K562 (cell line): Measurements from ENCODE around the gene PLCB3. TPM values are rescaled to one million over a fixed set of nuclear protein-coding genes. Genes with fewer than 3 reads are reported as not detected.

Experiments
- ATF6 ChIP-seq: sonication (generic); formaldehyde crosslinking; IDR thresholded peaks from 2 replicates; pipeline ENCODE4 v1.4.0; 2020; ENCODE audit warnings: mild to moderate bottlenecking, missing genetic modification reagents
- DIDO1 ChIP-seq: fragments of 450-650 bp; IDR thresholded peaks from 2 replicates; pipeline ENCODE4 v1.6.1; 2016; ENCODE audit warnings: low read depth, missing biosample characterization, missing genetic modification characterization
- GTF2F1 ChIP-seq: IDR thresholded peaks from 2 replicates; pipeline ENCODE4 v1.6.1; 2011; ENCODE audit warnings: low read depth, low read length, improper control_type of control experiment
- ID3 ChIP-seq, 2 experiments: fragments of 250-450 bp in 1 of 2; fragments of 450-650 bp in 1 of 2; sonication (Bioruptor Pico) in 1 of 2; IDR thresholded peaks; 2 replicates each; pipeline versions ENCODE4 v1.6.1 to v1.8.0; 2016 to 2021; ENCODE audit warnings: mild to moderate bottlenecking in 2 of 2, moderate library complexity in 2 of 2, missing compliant biosample characterization in 1 of 2, missing genetic modification characterization in 1 of 2
- JUND ChIP-seq, 2 experiments: IDR thresholded peaks; 2 replicates in 1 of 2; 3 replicates in 1 of 2; pipeline ENCODE4 v1.6.1; 2011; ENCODE audit warnings: borderline replicate concordance in 2 of 2, low read depth in 2 of 2, low read length in 2 of 2, improper control_type of control experiment in 1 of 2, missing biosample characterization in 1 of 2, missing genetic modification characterization in 1 of 2, missing genetic modification reagents in 1 of 2
- MCM7 ChIP-seq, 2 experiments: fragments of 450-650 bp; IDR thresholded peaks; 2 replicates each; pipeline ENCODE4 v1.6.1; 2016 to 2018
- MEF2D ChIP-seq: conservative IDR thresholded peaks from 2 replicates; pipeline ENCODE4 v1.6.1; 2016; ENCODE audit warnings: low read depth, missing genetic modification characterization, missing compliant biosample characterization
- MEIS2 ChIP-seq: fragments of 450-650 bp; IDR thresholded peaks from 2 replicates; pipeline ENCODE4 v1.6.1; 2014; ENCODE audit warnings: mild to moderate bottlenecking; ENCODE audit not compliant: partially characterized antibody
- PHF20 ChIP-seq: fragments of 450-650 bp; IDR thresholded peaks from 2 replicates; pipeline ENCODE4 v1.6.1; 2018; ENCODE audit not compliant: partially characterized antibody
- PML ChIP-seq: IDR thresholded peaks from 2 replicates; pipeline ENCODE4 v1.6.1; 2012; ENCODE audit warnings: low read length, inconsistent platforms
- POLR2AphosphoS2 ChIP-seq: IDR thresholded peaks from 2 replicates; pipeline ENCODE4 v1.6.1; 2012; ENCODE audit warnings: low read length, improper control_type of control experiment
- POLR3A ChIP-seq: IDR thresholded peaks from 2 replicates; pipeline ENCODE4 v1.6.1; 2011; ENCODE audit warnings: borderline replicate concordance, mild to moderate bottlenecking, moderate library complexity; ENCODE audit not compliant: insufficient read length, insufficient read depth; ENCODE audit errors: extremely low read depth
- RUNX1 ChIP-seq: sonication (generic); IDR thresholded peaks from 2 replicates; pipeline ENCODE4 v1.6.1; 2016; ENCODE audit warnings: antibody characterized with exemption, low read depth
- STAT6 ChIP-seq: sonication (generic); formaldehyde crosslinking; IDR thresholded peaks from 2 replicates; pipeline ENCODE4 v1.8.1; 2023; ENCODE audit warnings: mild to moderate bottlenecking, missing genetic modification reagents
- TCF7 ChIP-seq: sonication (generic); IDR thresholded peaks from 2 replicates; pipeline ENCODE4 v1.6.1; 2016; ENCODE audit warnings: antibody characterized with exemption, borderline replicate concordance
- XRCC3 ChIP-seq: fragments of 450-650 bp; IDR thresholded peaks from 2 replicates; pipeline ENCODE4 v1.6.1; 2017; ENCODE audit warnings: mild to moderate bottlenecking, moderate library complexity
- ZNF165 ChIP-seq: fragments of 250-450 bp; sonication (Bioruptor Pico); IDR thresholded peaks from 2 replicates; pipeline ENCODE4 v1.4.0; 2020; ENCODE audit warnings: borderline replicate concordance
- ZNF431 ChIP-seq: sonication (generic); formaldehyde crosslinking; IDR thresholded peaks from 2 replicates; pipeline ENCODE4 v1.8.0; 2022; ENCODE audit warnings: mild to moderate bottlenecking, missing genetic modification reagents
- ZNF449 ChIP-seq: fragments of 250-450 bp; sonication (Bioruptor Pico); IDR thresholded peaks from 2 replicates; pipeline ENCODE4 v1.8.0; 2022; ENCODE audit warnings: moderate library complexity, mild to moderate bottlenecking, inconsistent platforms
- ZNF511 ChIP-seq: sonication (generic); formaldehyde crosslinking; IDR thresholded peaks from 2 replicates; pipeline ENCODE4 v1.8.0; 2022; ENCODE audit warnings: mild to moderate bottlenecking, missing genetic modification reagents
- polyA plus RNA-seq, 8 experiments: library from polyadenylated mRNA; depleted of rRNA in 4 of 8; stranded (reverse) in 5 of 8; unstranded in 3 of 8; fragments of >200 nt; fragmentation: Nextera tagmentation in 2 of 8; fragmentation: Illumina TruSeq in 1 of 8; extraction: Ambion mirVana in 2 of 8; extraction: Trizol in 1 of 8; gene quantifications; 2 replicates each; pipeline versions ENCODE4 v1.2.1 to v1.2.3, GENCODE V29; 2011 to 2014; ENCODE audit warnings: inconsistent platforms in 1 of 8, missing spikeins in 1 of 8
- total RNA-seq, 7 experiments: library from RNA; depleted of rRNA in 6 of 7; stranded (reverse); fragments of >200 nt in 6 of 7; fragmentation: Illumina TruSeq in 2 of 7; extraction: Trizol in 2 of 7; gene quantifications; 2 replicates each; pipeline versions ENCODE4 v1.2.1 to v1.2.3, GENCODE V29; 2011 to 2021; ENCODE audit warnings: low replicate concordance in 1 of 7

The PLCB3 gene
- total and polyA plus RNA-seq, 9 of the 15 experiments (the other 6 are each of a cell fraction or from before 2014, with no cell fraction given), result 0.31 to 44.8 (median 14.6) TPM

- TF ChIP-seq STAT6 (no peak), POLR2AphosphoS2 (0 out of 2 replicates have a peak, but pooled peaks have one; percentile 5), JUND (IDR thresholded peaks at IDR 0.05; ENCODE audit: borderline replicate concordance, low read depth, low read length) (peak; percentile 48), JUND (tag; IDR thresholded peaks at IDR 0.05; ENCODE audit: borderline replicate concordance, low read depth, low read length) (no peak), ZNF511 (no peak), TCF7 (no peak), ZNF165 (CRISPR knock-in tag) (no peak), ATF6 (CRISPR knock-in tag) (no peak), PHF20 (no peak), MCM7 (IDR thresholded peaks at IDR 0.05) (no peak), ID3 (CRISPR knock-in tag; IDR thresholded peaks at IDR 0.05) (no peak), ID3 (tag; IDR thresholded peaks at IDR 0.05) (no peak), ZNF431 (CRISPR knock-in tag) (no peak), MEF2D (tag) (no peak), MEIS2 (no peak), GTF2F1 (no peak), ZNF449 (CRISPR knock-in tag) (no peak), POLR3A (no peak), RUNX1 (no peak), XRCC3 (no peak), PML (peak; percentile 33; the same call in 1 of the 2 replicates), DIDO1 (no peak)
Observed at GRCh38 chr11:64284048-64284961, 33.0 kb downstream of the PLCB3 start, which contains the start of gene BAD (continued).
